G401 (cell line): ENCODE measurements around the gene SPO11. TPM values are rescaled to one million over a fixed set of nuclear protein-coding genes. Genes with fewer than 3 reads are reported as not detected.
"Not testable (repeated sequence)": the region's sequence is repeated elsewhere in the genome, so short reads cannot be mapped to it uniquely, and the experiment has no call there.

Source experiments
- DNase-seq: peaks from one replicate; pipeline ENCODE4 v3.0.0-alpha.2; 2015; ENCODE audit warnings: low spot score
- in situ Hi-C: cut with HindIII; loops from 2 replicates; pipeline ENCODE4 v1.10.0; 2016; ENCODE audit warnings: low sequenced_read_pairs, mixed read lengths
- total RNA-seq: library from RNA; depleted of rRNA; stranded (reverse); fragments of >200 nt; shearing (Covaris generic); gene quantifications from 2 replicates; pipeline ENCODE4 v1.2.3, GENCODE V29; 2014

The SPO11 gene
- total RNA-seq, 1 experiment from 2014 or later = not detected

GRCh38 chr20:57326667-57327455 lies 2.7 kb upstream of the SPO11 start:
- in situ Hi-C loops = no loop called here
- DNase-seq = no peak

GRCh38 chr20:57327820-57328219 lies 1.8 kb upstream of the SPO11 start:
- no peak for DNase-seq
- in situ Hi-C loops = no loop called here

GRCh38 chr20:57330998-57331397 lies 1.4 kb downstream of the SPO11 start:
- peak; percentile 22 for DNase-seq
- in situ Hi-C loops = no loop called here

- no peak for DNase-seq
- in situ Hi-C loops = no loop called here
These were observed 2.8 kb downstream of the SPO11 start for GRCh38 chr20:57332105-57333089.

GRCh38 chr20:57335392-57335791 lies 5.8 kb downstream of the SPO11 start:
- peak; percentile 15 for DNase-seq
- in situ Hi-C loops = no loop called here

- in situ Hi-C loops = no loop called here
- no peak for DNase-seq
These were observed 12.1 kb downstream of the SPO11 start for GRCh38 chr20:57341663-57342062.

- in situ Hi-C loops = no loop called here
- DNase-seq = no peak
These were observed 13.2 kb downstream of the SPO11 start for GRCh38 chr20:57342829-57343228.

- in situ Hi-C loops = no loop called here
- DNase-seq = peak; percentile 73
These were observed 16.9 kb downstream of the SPO11 start for GRCh38 chr20:57346477-57346876.

- in situ Hi-C loops = no loop called here
- DNase-seq = no peak
These were observed 17.8 kb downstream of the SPO11 start for GRCh38 chr20:57347393-57347792.

GRCh38 chr20:57348200-57348921 lies 18.8 kb downstream of the SPO11 start:
- in situ Hi-C loops, DNase-seq: not testable (repeated sequence)

GRCh38 chr20:57348922-57349574 lies 19.4 kb downstream of the SPO11 start:
- in situ Hi-C loops, DNase-seq: not testable (repeated sequence)

- in situ Hi-C loops = loop anchor here (10.0 kb wide), 1 partner anchor 145 kb away; no protein-coding TSS in a partner anchor
- no peak for DNase-seq
These were observed 20.6 kb downstream of the SPO11 start for GRCh38 chr20:57350081-57350710.

GRCh38 chr20:57350726-57351041 lies 21.1 kb downstream of the SPO11 start:
- in situ Hi-C loops = loop anchor here (10.0 kb wide), 1 partner anchor 144 kb away; no protein-coding TSS in a partner anchor
- DNase-seq = not testable (repeated sequence)

GRCh38 chr20:57351042-57351783 lies 21.6 kb downstream of the SPO11 start, which contains the start of gene RAE1:
TSS of gene RAE1 (plus strand) at chr20:57351255. CDS start at chr20:57354039, 2,784 bp downstream.
- DNase-seq = peak; percentile 91
- in situ Hi-C loops = loop anchor here (10.0 kb wide), 1 partner anchor 144 kb away; no protein-coding TSS in a partner anchor

GRCh38 chr20:57352305-57352704 lies 22.7 kb downstream of the SPO11 start:
- in situ Hi-C loops = loop anchor here (10.0 kb wide), 1 partner anchor 142 kb away; no protein-coding TSS in a partner anchor
- no peak for DNase-seq

GRCh38 chr20:57353351-57353750 lies 23.7 kb downstream of the SPO11 start:
- DNase-seq = no peak
- in situ Hi-C loops = loop anchor here (10.0 kb wide), 1 partner anchor 141 kb away; no protein-coding TSS in a partner anchor

GRCh38 chr20:57361517-57361916 lies 31.9 kb downstream of the SPO11 start:
- in situ Hi-C loops = no loop called here
- DNase-seq = no peak
